Measurements from ENCODE around the gene PDE4D.

Gene PDE4D

DNA sequence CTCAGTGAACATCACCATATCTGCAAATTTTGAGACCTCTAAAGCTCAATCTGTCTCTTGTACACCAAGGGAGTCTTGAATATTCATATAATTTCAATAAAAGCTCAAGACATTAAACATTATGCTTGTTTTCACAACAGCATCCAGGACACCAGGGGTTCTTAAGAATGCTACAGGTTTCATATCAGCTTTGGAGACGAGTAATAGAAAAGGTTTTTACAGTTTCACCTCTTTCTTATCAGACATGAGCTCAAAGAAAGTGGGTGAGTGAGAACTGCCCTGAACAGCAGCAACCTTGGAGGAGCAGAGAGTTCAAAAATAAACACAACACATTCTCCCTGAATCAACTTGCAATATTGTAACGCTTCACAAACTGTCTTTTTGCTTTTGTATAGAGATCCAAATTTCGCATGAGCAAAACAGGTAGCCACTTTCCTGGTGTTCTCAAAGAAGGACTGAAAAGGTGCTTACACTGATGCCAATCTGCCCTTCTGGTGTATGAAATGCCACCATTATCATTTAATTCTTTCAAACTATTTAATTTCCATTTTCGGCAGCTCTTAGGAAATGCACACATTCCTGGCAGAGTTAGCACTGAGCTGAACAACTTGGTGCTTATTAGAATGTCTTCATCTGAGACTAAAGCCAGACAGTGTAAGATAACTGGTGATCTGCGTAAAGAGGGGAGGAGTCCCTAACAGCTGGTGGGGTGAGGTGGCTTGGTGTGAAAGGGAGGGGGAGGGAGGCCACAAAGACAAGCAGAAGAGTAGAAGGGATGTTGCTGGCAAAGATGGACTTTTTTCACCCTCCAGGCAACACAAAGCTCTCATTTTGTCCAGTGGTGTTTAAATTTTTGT, 535.3 kb downstream of the PDE4D start:
- DNase-seq (ENCODE audit: low read depth) = no peak

- DNase-seq (ENCODE audit: low read depth) = no peak
These were observed 536.0 kb downstream of the PDE4D start for GRCh38 chr5:59357381-59357977.

DNA sequence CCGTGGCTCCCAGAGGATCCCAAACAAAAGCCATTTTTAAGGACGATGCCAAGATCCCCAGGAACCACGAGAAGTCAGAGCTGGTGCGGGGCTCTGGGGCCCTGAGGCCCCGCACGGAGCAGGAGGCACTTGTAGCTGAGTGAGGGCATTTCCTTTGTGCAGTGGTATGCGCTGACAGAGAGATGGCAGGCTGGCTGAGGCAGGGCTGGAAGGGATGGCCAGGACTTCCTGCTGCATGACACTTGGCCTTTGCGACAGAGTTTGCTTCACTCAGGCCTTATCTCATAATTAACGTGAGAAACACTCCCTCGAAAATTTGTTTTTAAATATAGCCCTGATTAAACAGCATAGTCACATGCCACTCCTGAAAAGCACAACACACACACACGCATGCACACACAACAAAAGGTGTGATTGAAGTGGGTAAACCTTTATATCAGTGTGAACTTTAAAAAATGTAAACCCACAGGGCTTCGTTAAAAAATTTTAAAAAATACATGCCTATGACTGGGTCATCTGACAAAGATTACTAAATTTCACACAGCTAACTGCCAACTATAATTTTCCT, 536.6 kb downstream of the PDE4D start:
- no peak for DNase-seq (ENCODE audit: low read depth)

DNA sequence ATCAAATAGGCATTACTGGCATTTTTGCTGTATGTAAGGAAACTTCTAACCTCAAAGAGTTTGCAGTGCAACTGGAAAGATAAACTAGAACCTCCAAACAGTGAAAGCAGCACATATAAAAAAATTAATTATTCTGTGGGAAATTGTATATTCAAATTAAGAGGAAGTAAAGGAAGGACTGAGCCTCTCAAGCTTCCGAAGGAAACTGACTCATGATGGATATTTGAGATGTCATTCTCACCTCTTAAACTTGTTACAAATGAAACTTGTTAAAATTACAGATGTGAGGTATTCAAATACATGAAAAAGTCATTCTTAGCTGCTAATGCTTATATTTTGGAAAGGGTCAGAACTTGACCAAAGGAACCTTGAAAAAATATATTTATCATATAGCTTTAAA, 538.7 kb downstream of the PDE4D start:
- DNase-seq (ENCODE audit: low read depth) = no peak

- DNase-seq (ENCODE audit: low read depth) = no peak
These were observed 539.3 kb downstream of the PDE4D start for GRCh38 chr5:59354274-59354673.

GRCh38 chr5:59351076-59351794, 542.3 kb downstream of the PDE4D start:
- DNase-seq (ENCODE audit: low read depth) = no peak

GRCh38 chr5:59348189-59348588, 545.3 kb downstream of the PDE4D start:
- DNase-seq (ENCODE audit: low read depth) = no peak

DNA sequence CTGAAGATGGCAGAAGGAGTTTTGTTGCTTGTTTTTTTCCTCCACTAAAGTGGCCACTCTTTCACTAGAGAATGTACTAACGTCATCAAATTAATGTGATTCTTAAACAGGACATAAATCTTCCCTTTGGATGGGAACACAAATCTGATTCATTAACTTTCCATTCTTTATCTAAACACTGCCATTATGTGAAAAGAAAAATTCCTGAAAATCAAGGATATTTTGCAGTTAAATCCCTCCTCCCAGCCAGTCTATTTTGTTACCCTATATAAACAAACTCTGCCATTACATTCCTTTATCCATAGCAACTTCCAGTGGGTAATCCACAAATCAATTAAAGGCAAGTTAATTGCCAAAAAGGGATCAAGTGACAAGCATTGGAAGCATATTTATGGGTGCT, 546.5 kb downstream of the PDE4D start:
- DNase-seq (ENCODE audit: low read depth) = no peak

DNA sequence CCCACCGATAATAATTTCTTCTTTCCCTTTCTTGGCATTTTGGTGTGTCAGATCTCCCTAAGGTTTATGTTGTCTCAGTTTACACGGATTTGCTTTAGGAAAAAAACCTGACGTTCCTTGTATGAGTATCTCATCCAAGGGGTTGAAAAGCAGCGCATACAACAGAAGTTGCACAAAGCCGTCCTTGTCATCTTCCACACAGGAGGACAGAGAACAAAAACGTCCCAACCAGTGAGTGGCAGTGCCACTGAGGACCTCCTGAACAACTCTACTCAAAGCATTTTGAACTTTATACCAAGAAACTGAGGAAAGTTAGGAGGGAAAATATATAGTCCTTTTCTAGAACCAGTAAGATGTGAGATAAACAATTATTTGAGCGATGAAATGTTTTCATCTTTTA, 547.0 kb downstream of the PDE4D start:
- no peak for DNase-seq (ENCODE audit: low read depth)

GRCh38 chr5:59342181-59342580, 551.3 kb downstream of the PDE4D start:
- no peak for DNase-seq (ENCODE audit: low read depth)

- DNase-seq (ENCODE audit: low read depth) = no peak
These were observed 551.8 kb downstream of the PDE4D start for GRCh38 chr5:59341760-59342159.

DNA sequence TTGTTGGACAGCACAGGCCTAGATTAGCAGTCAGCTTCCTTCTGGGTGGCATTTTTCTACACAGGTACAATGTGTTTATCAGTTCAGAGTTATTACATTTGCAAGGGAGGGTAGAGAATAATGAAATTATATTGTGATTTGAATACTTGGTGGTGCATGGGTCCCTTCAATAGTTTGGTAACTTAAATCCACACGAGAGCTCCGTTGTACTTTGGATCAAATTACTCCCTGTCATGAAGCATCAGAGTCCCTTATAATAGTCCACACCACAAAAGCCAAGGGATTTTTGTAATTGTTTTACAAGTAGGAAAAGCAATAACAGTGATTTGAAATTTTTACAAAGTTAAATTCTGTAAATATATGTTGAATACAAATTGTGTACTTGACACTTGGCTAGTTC, 552.4 kb downstream of the PDE4D start:
- DNase-seq (ENCODE audit: low read depth) = no peak

- no peak for DNase-seq (ENCODE audit: low read depth)
These were observed 552.9 kb downstream of the PDE4D start for GRCh38 chr5:59340637-59341036.

DNA sequence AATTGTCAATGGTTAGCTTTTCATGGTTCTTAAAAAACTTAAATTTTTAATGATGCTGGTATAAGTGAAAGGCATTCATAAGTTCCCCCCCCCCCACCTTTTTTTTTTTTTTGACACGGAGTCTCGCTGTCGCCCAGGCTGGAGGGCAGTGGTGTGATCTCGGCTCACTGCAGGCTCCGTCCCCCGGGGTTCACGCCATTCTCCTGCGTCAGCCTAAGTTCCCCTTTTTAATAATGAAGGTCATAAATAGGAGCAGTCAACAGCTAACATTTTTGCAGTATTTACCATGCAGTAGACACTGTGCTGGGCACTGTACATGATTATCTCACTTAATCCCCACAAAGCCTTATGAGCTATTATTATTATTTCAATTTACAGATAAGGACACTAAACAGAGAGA, 556.3 kb downstream of the PDE4D start:
- no peak for DNase-seq (ENCODE audit: low read depth)

- no peak for DNase-seq (ENCODE audit: low read depth)
These were observed 558.0 kb downstream of the PDE4D start for GRCh38 chr5:59335544-59335943.

DNA sequence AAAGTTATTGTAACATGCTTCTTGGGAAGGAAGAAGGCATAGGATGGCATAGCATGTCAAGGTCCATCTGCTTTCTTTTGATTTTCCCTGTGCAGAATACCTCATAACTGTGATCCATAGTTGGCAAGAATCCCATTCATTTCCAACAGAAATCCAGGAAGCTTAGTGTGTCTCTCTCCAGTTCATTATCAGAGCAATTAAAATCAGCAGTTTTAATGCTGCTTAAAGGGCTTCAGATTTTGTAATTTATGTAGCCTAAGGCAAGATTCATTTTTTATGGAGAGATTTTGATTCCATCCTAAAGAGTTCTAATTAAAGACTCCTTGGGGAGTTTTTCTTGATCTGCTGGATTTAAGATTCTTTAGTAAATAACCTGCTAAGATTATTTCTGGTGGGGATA, 560.1 kb downstream of the PDE4D start:
- DNase-seq (ENCODE audit: low read depth) = no peak

- DNase-seq (ENCODE audit: low read depth) = no peak
These were observed 561.1 kb downstream of the PDE4D start for GRCh38 chr5:59332236-59332973.

- DNase-seq (ENCODE audit: low read depth) = no peak
These were observed 562.8 kb downstream of the PDE4D start for GRCh38 chr5:59330680-59331079.

DNA sequence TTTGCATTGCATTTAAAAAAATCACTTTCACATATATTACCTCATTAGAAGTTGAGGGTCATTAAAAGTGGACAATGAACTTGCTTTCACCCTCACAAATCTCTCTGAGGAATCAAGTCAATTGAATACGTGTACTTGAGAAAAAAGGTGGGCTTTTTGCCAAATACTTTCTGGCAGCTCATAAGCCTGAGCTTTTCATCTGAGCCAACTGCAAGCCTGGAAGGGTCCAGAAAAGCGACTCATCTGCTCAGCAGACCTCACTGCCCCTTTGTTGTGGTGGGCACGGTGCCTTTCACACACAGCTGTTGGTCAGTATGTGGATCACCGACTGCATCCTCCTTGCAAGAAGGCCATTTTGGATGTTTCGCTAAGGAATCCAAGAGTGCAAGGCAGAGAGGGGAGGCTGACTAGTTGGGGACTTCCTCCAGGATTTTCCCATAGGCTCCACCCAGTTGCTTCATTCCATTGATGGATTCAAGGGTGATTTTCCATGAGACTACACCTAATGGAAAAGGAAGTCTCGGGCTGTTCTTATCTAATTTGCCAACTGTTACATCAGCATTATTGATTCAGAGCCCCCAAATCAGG, 564.7 kb downstream of the PDE4D start:
- DNase-seq (ENCODE audit: low read depth) = no peak

DNA sequence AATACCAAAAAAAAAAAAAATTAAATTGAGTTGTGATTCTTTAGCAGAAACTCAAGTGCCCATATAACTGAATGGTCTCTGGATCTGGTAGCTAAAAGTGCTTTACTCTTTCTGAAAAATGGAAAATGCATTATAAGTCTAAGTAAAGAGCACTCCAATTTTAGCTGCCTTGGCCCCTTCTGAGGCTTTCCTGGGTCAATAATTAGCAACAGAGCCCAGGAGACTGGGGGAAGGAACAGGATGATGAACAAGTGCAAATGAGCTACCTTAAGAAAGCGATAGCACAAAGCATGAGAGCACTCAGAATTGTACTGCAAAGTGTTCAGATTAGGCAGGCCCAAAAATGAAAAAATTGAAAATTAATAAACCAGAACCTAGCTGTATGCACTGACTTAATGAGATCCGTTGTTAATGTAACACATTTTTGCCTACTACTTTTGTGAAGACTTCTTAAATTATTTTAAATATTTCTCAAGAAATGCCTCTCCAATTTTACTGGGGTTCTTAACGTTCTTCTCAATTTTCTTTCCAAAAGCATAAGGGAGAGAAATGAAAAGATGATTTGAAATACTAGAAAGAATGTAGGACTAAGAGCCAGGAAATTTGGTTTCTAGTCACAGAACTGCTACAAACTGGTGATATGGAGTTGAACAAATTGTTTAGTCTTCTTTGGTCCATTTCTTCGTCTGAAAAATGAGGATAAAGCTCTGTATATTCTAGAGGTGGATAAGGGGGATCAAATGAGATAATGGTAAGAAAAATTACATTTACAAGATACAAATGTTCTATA, 566.1 kb downstream of the PDE4D start:
- DNase-seq (ENCODE audit: low read depth) = no peak

- no peak for DNase-seq (ENCODE audit: low read depth)
These were observed 566.9 kb downstream of the PDE4D start for GRCh38 chr5:59326596-59326995.
